ENCODE results near the gene DOCK1. TPM values are rescaled to one million over a fixed set of nuclear protein-coding genes. Genes with fewer than 3 reads are reported as not detected.
A peak's percentile ranks its signal among the peaks of the same experiment; 100 is the strongest.

The DOCK1 gene
- total RNA-seq, 2 donors from 2014 or later: 52.9 to 76.7 TPM

DNA sequence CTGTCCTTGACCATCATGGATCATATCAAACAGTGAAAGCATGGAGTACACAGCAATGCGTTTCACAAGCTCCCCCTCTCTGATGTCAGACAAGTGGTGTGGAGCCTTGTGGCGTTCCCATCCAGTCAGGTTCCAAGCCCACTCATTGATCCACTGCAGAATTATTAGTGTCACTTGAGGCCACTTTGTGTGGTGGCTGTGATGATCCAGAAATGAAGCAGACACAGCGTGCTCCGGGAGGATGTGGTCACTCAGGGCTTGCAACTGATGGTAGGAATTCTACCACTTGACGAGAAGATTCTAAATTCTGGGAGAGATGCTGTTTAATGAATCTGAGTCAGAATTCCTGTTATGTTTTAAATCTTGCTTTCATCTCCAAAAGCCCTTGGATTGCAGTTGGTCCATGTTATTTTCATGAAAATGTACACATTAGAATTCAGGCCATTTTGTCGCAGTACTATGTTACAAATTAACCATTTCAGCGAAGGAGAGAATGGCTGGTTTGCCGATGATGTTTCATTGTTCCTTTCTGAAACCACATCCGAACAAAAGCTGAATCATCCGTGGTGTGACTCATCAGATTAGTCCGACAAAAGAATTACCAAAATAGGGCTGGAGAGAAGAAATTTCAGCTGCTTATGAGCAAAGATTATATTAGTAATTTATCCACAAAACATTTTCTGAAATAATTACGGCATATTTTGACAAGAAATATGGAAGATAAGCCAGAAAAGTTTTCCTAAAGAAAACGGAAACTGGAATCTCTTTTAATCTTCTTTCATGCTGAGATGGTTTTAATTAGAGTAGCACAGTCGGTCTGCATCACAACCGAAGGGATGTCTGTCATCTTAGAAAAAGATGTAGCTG is 243.1 kb downstream of the DOCK1 start:
- Histone ChIP-seq H3K36me3 (no peaks in the 10 kb centered on the region), H3K27ac (no peak overlapping the region), H3K9me3 (no peaks in the 10 kb centered on the region), H3K4me3 (peak overlapping the region; percentile 38), H3K4me1 (ENCODE audit: control insufficient read depth in 1 of 2, low read depth in 2 of 2) (no peaks in the 10 kb centered on the region), H3K27me3 (replicated peaks; ENCODE audit: insufficient read depth) (no peaks in the 10 kb centered on the region)
- ATAC-seq (ENCODE audit: insufficient number of reproducible peaks, low FRiP score, low read depth) (no peak), DNase-seq (ENCODE audit: low spot score) (no peak)
- no peak for TF ChIP-seq CTCF (IDR thresholded peaks at IDR 0.05)

GRCh38 chr10:127148933-127149220 is 243.6 kb downstream of the DOCK1 start:
- H3K36me3 ChIP-seq: no peaks in the 10 kb centered on the region
- no peak for TF ChIP-seq CTCF (IDR thresholded peaks at IDR 0.05)
- DNase-seq (ENCODE audit: low spot score) (no peak), ATAC-seq (ENCODE audit: insufficient number of reproducible peaks, low FRiP score, low read depth) (no peak)
- H3K27ac ChIP-seq: no peak overlapping the region
- H3K9me3 ChIP-seq: no peaks in the 10 kb centered on the region
- no peaks in the 10 kb centered on the region for H3K4me1 ChIP-seq (ENCODE audit: control insufficient read depth in 1 of 2, low read depth in 2 of 2)
- H3K27me3 ChIP-seq (replicated peaks; ENCODE audit: insufficient read depth): no peaks in the 10 kb centered on the region
- no peak overlapping the region for H3K4me3 ChIP-seq

- no peak for TF ChIP-seq CTCF (IDR thresholded peaks at IDR 0.05)
- Histone ChIP-seq H3K27ac (no peak overlapping the region), H3K36me3 (no peaks in the 10 kb centered on the region), H3K27me3 (replicated peaks; ENCODE audit: insufficient read depth) (no peaks in the 10 kb centered on the region), H3K9me3 (no peaks in the 10 kb centered on the region), H3K4me3 (no peak overlapping the region), H3K4me1 (ENCODE audit: control insufficient read depth in 1 of 2, low read depth in 2 of 2) (no peaks in the 10 kb centered on the region)
- no peak for DNase-seq (ENCODE audit: low spot score)
- ATAC-seq (ENCODE audit: insufficient number of reproducible peaks, low FRiP score, low read depth): no peak
These were observed 244.4 kb downstream of the DOCK1 start for GRCh38 chr10:127149501-127150081.

- no peaks in the 10 kb centered on the region for H3K36me3 ChIP-seq
- H3K4me1 ChIP-seq (ENCODE audit: control insufficient read depth in 1 of 2, low read depth in 2 of 2): no peaks in the 10 kb centered on the region
- no peak for DNase-seq (ENCODE audit: low spot score)
- H3K4me3 ChIP-seq: no peak overlapping the region
- ATAC-seq (ENCODE audit: insufficient number of reproducible peaks, low FRiP score, low read depth): no peak
- no peaks in the 10 kb centered on the region for H3K9me3 ChIP-seq
- H3K27me3 ChIP-seq (replicated peaks; ENCODE audit: insufficient read depth): no peaks in the 10 kb centered on the region
- no peak overlapping the region for H3K27ac ChIP-seq
- TF ChIP-seq CTCF (IDR thresholded peaks at IDR 0.05): no peak
These were observed 244.9 kb downstream of the DOCK1 start for GRCh38 chr10:127150136-127150535.

DNA sequence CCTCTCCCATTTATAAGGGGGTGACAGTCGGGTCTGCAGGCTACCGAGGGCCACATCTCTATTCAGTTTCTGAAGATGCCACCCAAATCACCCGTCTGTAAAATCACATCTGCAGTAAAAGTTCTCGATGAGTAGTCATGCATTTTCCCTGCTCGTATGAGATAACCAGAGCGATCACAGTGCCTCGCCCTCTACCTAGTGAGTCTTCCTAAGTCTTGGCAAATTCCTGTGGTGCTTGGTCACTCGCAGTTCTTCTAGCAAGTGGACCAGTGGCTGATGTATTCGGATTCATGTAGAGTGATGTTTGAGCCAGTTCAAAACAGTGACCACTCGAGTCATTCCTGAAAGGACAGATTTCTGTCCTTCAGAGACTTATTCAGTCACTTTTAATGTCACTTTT is 246.3 kb downstream of the DOCK1 start:
- no peaks in the 10 kb centered on the region for H3K27me3 ChIP-seq (replicated peaks; ENCODE audit: insufficient read depth)
- TF ChIP-seq CTCF (IDR thresholded peaks at IDR 0.05): no peak
- no peak for DNase-seq (ENCODE audit: low spot score)
- H3K27ac ChIP-seq: no peak overlapping the region
- H3K9me3 ChIP-seq: no peaks in the 10 kb centered on the region
- H3K4me1 ChIP-seq (ENCODE audit: control insufficient read depth in 1 of 2, low read depth in 2 of 2): no peaks in the 10 kb centered on the region
- no peaks in the 10 kb centered on the region for H3K36me3 ChIP-seq
- no peak for ATAC-seq (ENCODE audit: insufficient number of reproducible peaks, low FRiP score, low read depth)
- no peak overlapping the region for H3K4me3 ChIP-seq
